GM12875 (cell line): ENCODE results near the gene DRAP1.

ENCODE experiments used
- H3K4me3 ChIP-seq: one replicate; pipeline ENCODE4 v1.5.1; 2011; ENCODE audit warnings: low read depth, low read length, control low read depth
- CTCF ChIP-seq: IDR thresholded peaks from 2 replicates; pipeline ENCODE4 v1.5.1; 2011; ENCODE audit warnings: low read depth, mild to moderate bottlenecking, control low read depth, inconsistent platforms, low read length, moderate library complexity, borderline replicate concordance; ENCODE audit not compliant: insufficient read depth

DRAP1 gene

GRCh38 chr11:65919141-65919572 is at the start of gene DRAP1:
TSS of gene DRAP1 (plus strand) at chr11:65919426. CDS start at chr11:65919502, 76 bp downstream.
- H3K4me3 ChIP-seq = peak within 1 kb of the TSS; percentile 90
- TF ChIP-seq CTCF = no peak

GRCh38 chr11:65869643-65870306 is 49.5 kb upstream of the DRAP1 start:
- no peak for TF ChIP-seq CTCF
- no peak overlapping the region for H3K4me3 ChIP-seq

GRCh38 chr11:65870307-65870658 is 48.9 kb upstream of the DRAP1 start:
- TF ChIP-seq CTCF = no peak
- no peak overlapping the region for H3K4me3 ChIP-seq

GRCh38 chr11:65870706-65871681 is 48.2 kb upstream of the DRAP1 start:
- TF ChIP-seq CTCF = no peak
- no peak overlapping the region for H3K4me3 ChIP-seq

GRCh38 chr11:65871811-65872548 is 47.2 kb upstream of the DRAP1 start:
- no peak overlapping the region for H3K4me3 ChIP-seq
- no peak for TF ChIP-seq CTCF

- H3K4me3 ChIP-seq = peak within 1 kb of the TSS; percentile 58
- TF ChIP-seq CTCF = no peak
These were observed 46.5 kb upstream of the DRAP1 start, which contains the start of gene EFEMP2 for GRCh38 chr11:65872586-65873317. TSS of gene EFEMP2 (minus strand) at chr11:65872800. CDS start at chr11:65872354, 446 bp downstream.
